22Rv1 (cell line): ENCODE results near the gene TEX28.

ENCODE experiments used
- CTCF ChIP-seq: fragments of 450-650 bp; IDR thresholded peaks from 2 replicates; pipeline ENCODE4 v1.5.1; 2017; ENCODE audit warnings: mild to moderate bottlenecking
- ZFX ChIP-seq: fragments of 450-650 bp; IDR thresholded peaks from 2 replicates; pipeline ENCODE4 v1.6.1; 2017; ENCODE audit warnings: antibody characterized with exemption, borderline replicate concordance

GRCh38 chrX:154307202-154307601 lies 12.3 kb upstream of the TEX28 start:
- TF ChIP-seq CTCF = no peak
- TF ChIP-seq ZFX = no peak
